ENCODE measurements around the gene CRLF3. TPM values are rescaled to one million over a fixed set of nuclear protein-coding genes. Genes with fewer than 3 reads are reported as not detected.

Gene CRLF3
- total and polyA plus RNA-seq, 2 donors (not counting 1 experiment from before 2014, with no cell fraction given): 31.6 to 83.2 TPM

GRCh38 chr17:30821871-30822723, 2.4 kb downstream of the CRLF3 start:
- WGBS (ENCODE audit: insufficient coverage): 17% methylated on average over 1 of the region's 9 CpGs
- H3K4me3 ChIP-seq (ENCODE audit: control extremely low read depth in 1 of 5, extremely low read depth in 1 of 5, insufficient read depth in 1 of 5, low read depth in 2 of 5, low read length in 4 of 5): peak overlapping the region in 4 of 5 experiments; percentile 66 to 97 (median 92)
- intact Hi-C loops (cut with micrococcal nuclease): loop anchor here (10.0 kb wide), 1 partner anchor 447 kb away; the partner anchor contains the start of gene CPD
- ChIA-PET POLR2A (interaction anchor here (0.5 to 8.2 kb wide), 3 partner anchors 12 to 32 kb away, joined by 4 to 66 read pairs (median 7); no protein-coding TSS in a partner anchor), CTCF (interaction anchor here (0.7 to 11.7 kb wide), 3 partner anchors 10 to 346 kb away, joined by 4 to 207 read pairs (median 4); partner anchors contain the start of gene ATAD5)
- peak overlapping the region; percentile 11 to 90 for H3K27ac ChIP-seq (ENCODE audit: low read length in 2 of 2)
- peak overlapping the region; percentile 62 for H3K9ac ChIP-seq (ENCODE audit: low read length)
- ATAC-seq (ENCODE audit: low read depth) (no peak), DNase-seq (peak; percentile 23)
- Mint-ChIP-seq H3K27ac (peak overlapping the region; percentile 89), H3K4me1 (peaks cover 58% of the 10 kb centered on the region), H3K4me3 (peak overlapping the region; percentile 94), H3K27me3 (no peaks in the 10 kb centered on the region), H3K9me3 (ENCODE audit: insufficient read depth) (no peaks in the 10 kb centered on the region)
- H3K4me2 ChIP-seq (replicated peaks; ENCODE audit: low read depth, low read length, poor library complexity, severe bottlenecking): peak overlapping the region; percentile 72
- H3K4me1 ChIP-seq (ENCODE audit: control insufficient read depth in 2 of 2, insufficient read depth in 2 of 2, low read length in 2 of 2): peaks cover 58 to 65% of the 10 kb centered on the region in 2 donors
- no peaks in the 10 kb centered on the region for H3K36me3 ChIP-seq (replicated peaks in 1 of 2; ENCODE audit: control extremely low read depth in 1 of 2, control insufficient read depth in 1 of 2, extremely low read depth in 1 of 2, insufficient read depth in 2 of 2, low read length in 1 of 2)
- TF ChIP-seq CTCF (IDR thresholded peaks at IDR 0.05) (no peak), EZH2 (IDR thresholded peaks at IDR 0.05; ENCODE audit: borderline replicate concordance, insufficient read depth, low read depth, low read length, poor library complexity, severe bottlenecking) (no peak)
- H3K79me2 ChIP-seq (ENCODE audit: control insufficient read depth, insufficient read depth, low read length): peaks cover 89% of the 10 kb centered on the region
- H3K9me3 ChIP-seq (ENCODE audit: control extremely low read depth in 1 of 3, control insufficient read depth in 2 of 3, insufficient read depth in 1 of 3, low read length in 2 of 3): no peaks in the 10 kb centered on the region
- H4K20me1 ChIP-seq (ENCODE audit: control insufficient read depth, insufficient read depth, low read length, poor library complexity, severe bottlenecking): peaks cover 30% of the 10 kb centered on the region
- H3K27me3 ChIP-seq (replicated peaks in 1 of 4; ENCODE audit: control extremely low read depth in 1 of 4, control insufficient read depth in 3 of 4, insufficient read depth in 4 of 4, low read length in 3 of 4): no peaks in the 10 kb centered on the region
- peak overlapping the region; percentile 1 for H2AFZ ChIP-seq (ENCODE audit: insufficient read depth, low read depth, low read length, poor library complexity, severe bottlenecking)

Data from B cell (primary cell).